T-helper 1 cell treated with Interleukin-12 subunit alpha and Interleukin-12 subunit beta and Interleukin-4 antibody, amounts not matched to agents 30 ng/mL and 1 ng/mL, for 36 hours (primary cell): ENCODE results near the gene FBXO28. TPM values are rescaled to one million over a fixed set of nuclear protein-coding genes. Genes with fewer than 3 reads are reported as not detected.
"Not testable (repeated sequence)": the region's sequence is repeated elsewhere in the genome, so short reads cannot be mapped to it uniquely, and the experiment has no call there.

Experiments used
- intact Hi-C: fragments of 100-400 bp; cut with micrococcal nuclease; formaldehyde crosslinking; loops from one replicate; pipeline ENCODE4 v1.15.1; 2024
- total RNA-seq: library from RNA; stranded (reverse); gene quantifications from 2 replicates; pipeline ENCODE4 v1.2.3, GENCODE V29; 2022

FBXO28 gene
- 27.2 and 28.4 TPM in 2 replicates for total RNA-seq

GRCh38 chr1:224113918-224114786, at the start of gene FBXO28:
TSS of gene FBXO28 (plus strand) at chr1:224114111. CDS start at chr1:224114130, 19 bp downstream.
- intact Hi-C loops: loop anchor here (1.0 to 10.0 kb wide), 12 partner anchors 68 to 1402 kb away; partner anchors contain the start of genes AIDA, BROX, CNIH4 and LBR

- intact Hi-C loops: no loop called here
These were observed 49.8 kb upstream of the FBXO28 start for GRCh38 chr1:224064150-224064549.

- intact Hi-C loops: no loop called here
These were observed 48.5 kb upstream of the FBXO28 start for GRCh38 chr1:224065455-224065854.

- intact Hi-C loops: no loop called here
These were observed 46.7 kb upstream of the FBXO28 start for GRCh38 chr1:224067207-224067606.

- intact Hi-C loops: no loop called here
These were observed 46.1 kb upstream of the FBXO28 start for GRCh38 chr1:224067621-224068457.

- intact Hi-C loops: no loop called here
These were observed 45.3 kb upstream of the FBXO28 start for GRCh38 chr1:224068458-224069072.

GRCh38 chr1:224069138-224069537, 44.8 kb upstream of the FBXO28 start:
- intact Hi-C loops: no loop called here

GRCh38 chr1:224070521-224070920, 43.4 kb upstream of the FBXO28 start:
- intact Hi-C loops: no loop called here

- intact Hi-C loops: no loop called here
These were observed 37.5 kb upstream of the FBXO28 start for GRCh38 chr1:224076407-224076806.

- intact Hi-C loops: not testable (repeated sequence)
These were observed 34.3 kb upstream of the FBXO28 start for GRCh38 chr1:224079644-224080043.

- intact Hi-C loops: no loop called here
These were observed 33.7 kb upstream of the FBXO28 start for GRCh38 chr1:224080115-224080774.

- intact Hi-C loops: no loop called here
These were observed 32.3 kb upstream of the FBXO28 start for GRCh38 chr1:224081604-224082003.

- intact Hi-C loops: no loop called here
These were observed 31.8 kb upstream of the FBXO28 start for GRCh38 chr1:224082146-224082545.

- intact Hi-C loops: no loop called here
These were observed 29.0 kb upstream of the FBXO28 start for GRCh38 chr1:224084867-224085266.

- intact Hi-C loops: no loop called here
These were observed 28.3 kb upstream of the FBXO28 start for GRCh38 chr1:224085421-224086108.

- intact Hi-C loops: no loop called here
These were observed 26.6 kb upstream of the FBXO28 start for GRCh38 chr1:224087286-224087794.

- intact Hi-C loops: no loop called here
These were observed 24.3 kb upstream of the FBXO28 start for GRCh38 chr1:224089583-224089982.

- intact Hi-C loops: no loop called here
These were observed 23.8 kb upstream of the FBXO28 start for GRCh38 chr1:224090116-224090515.

- intact Hi-C loops: no loop called here
These were observed 21.8 kb upstream of the FBXO28 start for GRCh38 chr1:224092111-224092510.

GRCh38 chr1:224092601-224093000, 21.3 kb upstream of the FBXO28 start:
- intact Hi-C loops: no loop called here
